Heart right ventricle (tissue), 16 donors: Measurements from ENCODE around the gene DNAJC30. TPM values are rescaled to one million over a fixed set of nuclear protein-coding genes. Genes with fewer than 3 reads are reported as not detected.

Source experiments
- ATAC-seq, 8 donors: fragments of 200-7000 bp; cut with Tn5 transposase; one replicate each; pipeline ENCODE4 v1.9.1; 2020; ENCODE audit warnings: mild to moderate bottlenecking in 8 of 8, moderate library complexity in 8 of 8, moderate number of reproducible peaks in 1 of 8
- DNase-seq, 2 donors: peaks; one replicate each; pipeline ENCODE4 v3.0.0-alpha.2; 2020
- H3K27ac ChIP-seq, 10 donors: fragments of 200-600 bp; sonication (generic) in 2 of 10; one replicate each; pipeline versions ENCODE4 v1.5.0 to v1.8.0; 2020 to 2022; ENCODE audit warnings: mild to moderate bottlenecking in 3 of 10
- H3K27me3 ChIP-seq, 7 donors: fragments of 200-600 bp; one replicate each; pipeline ENCODE4 v1.8.0; 2021 to 2022; ENCODE audit warnings: mild to moderate bottlenecking in 2 of 7
- H3K36me3 ChIP-seq, 9 donors: fragments of 200-600 bp; sonication (generic) in 1 of 9; one replicate each; pipeline versions ENCODE4 v1.5.0 to v1.8.0; 2020 to 2022; ENCODE audit warnings: mild to moderate bottlenecking in 2 of 9
- H3K4me1 ChIP-seq, 9 donors: fragments of 200-600 bp; sonication (generic) in 1 of 9; one replicate each; pipeline versions ENCODE4 v1.5.0 to v1.8.0; 2020 to 2022; ENCODE audit warnings: mild to moderate bottlenecking in 4 of 9
- H3K4me3 ChIP-seq, 10 donors: fragments of 200-600 bp; sonication (generic) in 2 of 10; one replicate each; pipeline versions ENCODE4 v1.5.0 to v1.8.0; 2020 to 2022; ENCODE audit warnings: mild to moderate bottlenecking in 7 of 10, moderate library complexity in 2 of 10
- H3K9me3 ChIP-seq, 11 donors: fragments of 200-600 bp in 10 of 11; sonication (generic) in 2 of 11; one replicate each; pipeline versions ENCODE4 v1.5.0 to v1.8.0; 2013 to 2022; ENCODE audit warnings: mild to moderate bottlenecking in 2 of 11, control low read depth in 1 of 11, moderate library complexity in 1 of 11
- WGBS, 2 donors: extraction: QIAGEN DNeasy Blood & Tissue Kit; methylation state at CpG; one replicate each; pipeline ENCODE4 v1.1.7; 2013; ENCODE audit warnings: inconsistent platforms in 1 of 2; 5-methylcytosine and 5-hydroxymethylcytosine counted together
- intact Hi-C, 10 donors: fragments of 100-400 bp; cut with DNase I; formaldehyde crosslinking; loops; one replicate each; pipeline versions ENCODE4 v1.11.1 to v1.14.2; 2022
- polyA plus RNA-seq, 2 donors: library from polyadenylated mRNA; stranded (reverse); fragments of 200-250 nt; gene quantifications; one replicate each; pipeline ENCODE4 v1.2.3, GENCODE V29; 2013
- total RNA-seq, 10 donors: library from RNA; stranded (reverse); fragmentation: NEBNext Ultra II Directional in 3 of 10; extraction: Animal tissue kit (Norgen Biotek cat#: 25700) in 3 of 10; gene quantifications; one replicate each; pipeline versions ENCODE4 v1.2.1 to v1.2.4, GENCODE V29; 2021 to 2023
- TF ChIP-seq, protein P1 (sequence below), 9 donors: fragments of 200-600 bp; sonication (generic) in 2 of 9; IDR thresholded peaks; one replicate each; pipeline versions ENCODE4 v1.5.0 to v1.8.0; 2021 to 2022; ENCODE audit warnings: antibody characterized with exemption in 9 of 9, mild to moderate bottlenecking in 5 of 9, moderate library complexity in 1 of 9
- donor health status: Arrhythmogenic right ventricular cardiomyopathy.
- donor health status: ischemic (EF 13 %, LVEDD 7.1; RV severe dilation, severe dysfunction).
- donor health status: healthy with polysubstance abuse.
- donor health status: DM: no; HTN: yes; CAD: no.
- donor health status: DM: no; HTN: no; CAD: no.
- donor health status: ischemic (EF 25% LVEDD 6.9; RV normal size, moderate dysfunction).
- donor health status: ischemic (EF 25% LVEDD 5.7; RV mildly dilated, moderate dysfunction).
- donor health status: healthy.
- donor health status: DM: yes; HTN: yes; CAD: no.
- donor health status: Ischemic cardiomyopathy.
- donor health status: ischemic (EF 35%, LVEDD 5.7; RV mildly dilated, moderate dysfunction).
- donor health status: nonischemic (EF 11% LVEDD 7.7; RV severe dilation, severe dysfunction).
- donor health status: DM: yes; HTN: yes; CAD: no.
- donor health status: PGD.
- donor health status: ischemic (EF 29% LVEDD 5.4; RV normal size, mild dysfunction).
- donor health status: nonischemic (EF 23%, LVEDD 6.1; RV moderate dilation, normal function).

DNAJC30 gene
- total and polyA plus RNA-seq, 12 donors, result 9.1 to 20.8 (median 15.4) TPM

GRCh38 chr7:73688288-73688687 lies 5.0 kb upstream of the DNAJC30 start:
- Histone ChIP-seq H3K27me3 (no peaks in the 10 kb centered on the region), H3K36me3 (peaks cover 0 to 70% (median 23%) of the 10 kb centered on the region in 9 donors), H3K27ac (no peak overlapping the region), H3K4me1 (peaks cover 0 to 12% (median 6%) of the 10 kb centered on the region in 9 donors), H3K4me3 (no peak overlapping the region), H3K9me3 (no peaks in the 10 kb centered on the region)
- WGBS, 2 donors, result 88% methylated on average over 8 of the region's 8 CpGs
- TF ChIP-seq, protein P1, sequence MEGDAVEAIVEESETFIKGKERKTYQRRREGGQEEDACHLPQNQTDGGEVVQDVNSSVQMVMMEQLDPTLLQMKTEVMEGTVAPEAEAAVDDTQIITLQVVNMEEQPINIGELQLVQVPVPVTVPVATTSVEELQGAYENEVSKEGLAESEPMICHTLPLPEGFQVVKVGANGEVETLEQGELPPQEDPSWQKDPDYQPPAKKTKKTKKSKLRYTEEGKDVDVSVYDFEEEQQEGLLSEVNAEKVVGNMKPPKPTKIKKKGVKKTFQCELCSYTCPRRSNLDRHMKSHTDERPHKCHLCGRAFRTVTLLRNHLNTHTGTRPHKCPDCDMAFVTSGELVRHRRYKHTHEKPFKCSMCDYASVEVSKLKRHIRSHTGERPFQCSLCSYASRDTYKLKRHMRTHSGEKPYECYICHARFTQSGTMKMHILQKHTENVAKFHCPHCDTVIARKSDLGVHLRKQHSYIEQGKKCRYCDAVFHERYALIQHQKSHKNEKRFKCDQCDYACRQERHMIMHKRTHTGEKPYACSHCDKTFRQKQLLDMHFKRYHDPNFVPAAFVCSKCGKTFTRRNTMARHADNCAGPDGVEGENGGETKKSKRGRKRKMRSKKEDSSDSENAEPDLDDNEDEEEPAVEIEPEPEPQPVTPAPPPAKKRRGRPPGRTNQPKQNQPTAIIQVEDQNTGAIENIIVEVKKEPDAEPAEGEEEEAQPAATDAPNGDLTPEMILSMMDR (IDR thresholded peaks at IDR 0.05), result no peak
- DNase-seq (no peak), ATAC-seq (no peak)
- intact Hi-C loops, result loop anchor here in 2 of 10 donors (10.0 kb wide), 2 partner anchors 47 to 113 kb away; partner anchors contain the start of genes ABHD11 (in 1 of the 2) and TBL2 (in 1 of the 2)

DNA sequence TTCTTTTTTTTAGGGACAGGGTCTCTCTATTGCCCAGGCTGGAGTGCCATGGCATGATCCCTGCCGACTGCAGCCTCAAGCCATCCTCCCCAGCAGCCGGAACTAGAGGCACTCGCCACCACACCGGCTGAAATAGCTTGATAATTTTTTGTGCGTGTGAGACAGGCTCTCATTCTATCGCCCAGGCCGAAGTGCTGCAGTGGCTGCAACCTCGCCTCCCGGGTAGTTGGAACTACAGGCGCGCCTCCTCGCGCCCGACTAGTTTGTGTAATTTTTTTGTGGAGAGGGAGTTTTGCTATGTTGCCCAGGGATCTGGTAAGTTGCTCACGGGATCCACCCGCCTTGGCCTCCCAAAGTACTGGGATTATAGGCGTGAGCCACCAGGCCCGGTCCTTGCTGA lies 2.1 kb upstream of the DNAJC30 start:
- no peak overlapping the region for H3K27ac ChIP-seq
- TF ChIP-seq, protein P1 (IDR thresholded peaks at IDR 0.05), result no peak
- H3K9me3 ChIP-seq, result no peaks in the 10 kb centered on the region
- no peak overlapping the region for H3K4me3 ChIP-seq
- peaks cover 10 to 38% (median 32%) of the 10 kb centered on the region in 9 donors for H3K4me1 ChIP-seq
- 97 to 98% methylated on average over 18 of the region's 18 CpGs for WGBS, 2 donors
- H3K27me3 ChIP-seq, result no peaks in the 10 kb centered on the region
- DNase-seq, result no peak
- no peak for ATAC-seq
- peaks cover 0 to 41% (median 14%) of the 10 kb centered on the region in 9 donors for H3K36me3 ChIP-seq
- intact Hi-C loops, result loop anchor here in 2 of 10 donors (10.0 kb wide), 2 partner anchors 49 to 111 kb away; partner anchors contain the start of genes ABHD11 (in 1 of the 2) and TBL2 (in 1 of the 2)

- Histone ChIP-seq H3K4me1 (peaks cover 10 to 50% (median 33%) of the 10 kb centered on the region in 9 donors), H3K9me3 (no peaks in the 10 kb centered on the region), H3K36me3 (peaks cover 0 to 35% (median 14%) of the 10 kb centered on the region in 9 donors), H3K27ac (peak overlapping the region in 9 of 10 donors; percentile 73 to 93 (median 87)), H3K4me3 (peak overlapping the region; percentile 85 to 99 (median 96)), H3K27me3 (no peaks in the 10 kb centered on the region)
- intact Hi-C loops, result loop anchor here in 2 of 10 donors (10.0 kb wide), 2 partner anchors 51 to 109 kb away; partner anchors contain the start of genes ABHD11 (in 1 of the 2) and TBL2 (in 1 of the 2)
- WGBS, 2 donors, result 27 to 28% methylated on average over 57 to 58 of the region's 58 CpGs
- ATAC-seq, result peak in 2 of 8 donors; percentile 2
- TF ChIP-seq, protein P1 (IDR thresholded peaks at IDR 0.05), result no peak
- DNase-seq, result no peak
Measured at GRCh38 chr7:73683788-73684693, 788 bp upstream of the DNAJC30 start.

GRCh38 chr7:73682745-73683055 lies 553 bp downstream of the DNAJC30 start:
- ATAC-seq (no peak), DNase-seq (no peak)
- Histone ChIP-seq H3K4me1 (peaks cover 10 to 55% (median 33%) of the 10 kb centered on the region in 9 donors), H3K27me3 (no peaks in the 10 kb centered on the region), H3K4me3 (peak overlapping the region; percentile 85 to 99 (median 96)), H3K9me3 (no peaks in the 10 kb centered on the region), H3K27ac (peak overlapping the region in 9 of 10 donors; percentile 79 to 93 (median 87)), H3K36me3 (peaks cover 0 to 34% (median 9%) of the 10 kb centered on the region in 9 donors)
- TF ChIP-seq, protein P1 (IDR thresholded peaks at IDR 0.05), result no peak
- 0 to 1% methylated on average over 33 of the region's 33 CpGs for WGBS, 2 donors
- intact Hi-C loops, result loop anchor here in 2 of 10 donors (10.0 kb wide), 2 partner anchors 52 to 108 kb away; partner anchors contain the start of genes ABHD11 (in 1 of the 2) and TBL2 (in 1 of the 2)
